Caco-2 (cell line): ENCODE data around the gene SGCD. TPM values are rescaled to one million over a fixed set of nuclear protein-coding genes. Genes with fewer than 3 reads are reported as not detected.

Experiments
- BruUV-seq: library from RNA; stranded (reverse); fragments of 400-500 nt; replicated peaks from 2 replicates; lab custom pipeline; 2021; lab: Mats Ljungman, UMichigan
- CTCF ChIA-PET: fragments of 300-600 bp; sonication (Branson Sonifier 250); formaldehyde crosslinking; loops from one replicate; lab custom pipeline; 2022; ENCODE audit warnings: antibody characterized with exemption; lab: Charles Lee
- POLR2A ChIA-PET: fragments of 300-600 bp; sonication (Branson Sonifier 250); formaldehyde crosslinking; loops from one replicate; lab custom pipeline; 2022; ENCODE audit warnings: antibody characterized with exemption; lab: Charles Lee
- DNase-seq, 2 experiments: peaks; one replicate each; pipeline versions ENCODE4 v3.0.0 to v3.0.0-alpha.2; 2020 to 2022
- H3K27me3 ChIP-seq: replicated peaks from 2 replicates; pipeline ENCODE4 v1.6.0; 2011; ENCODE audit warnings: low read length; ENCODE audit not compliant: control insufficient read depth, insufficient read depth
- H3K36me3 ChIP-seq: 2 replicates; pipeline ENCODE4 v1.5.1; 2011; ENCODE audit warnings: low read length; ENCODE audit not compliant: control insufficient read depth, insufficient read depth
- H3K4me1 ChIP-seq: fragments of 250-450 bp; sonication (Bioruptor Pico); 2 replicates; pipeline ENCODE4 v1.5.1; 2020; ENCODE audit warnings: mild to moderate bottlenecking
- H3K4me3 ChIP-seq: 2 replicates; pipeline ENCODE4 v1.5.1; 2011; ENCODE audit warnings: low read depth, mild to moderate bottlenecking, control low read depth, low read length
- H3K9me3 ChIP-seq: fragments of 250-450 bp; sonication (Bioruptor Pico); 2 replicates; pipeline ENCODE4 v1.5.1; 2020; ENCODE audit warnings: mild to moderate bottlenecking, moderate library complexity
- H3K27ac Mint-ChIP-seq: one replicate; pipeline ENCODE4 v1.8.0; 2022; ENCODE audit warnings: mixed read lengths; ENCODE audit not compliant: unreplicated experiment
- H3K27me3 Mint-ChIP-seq: one replicate; pipeline ENCODE4 v1.8.0; 2022; ENCODE audit warnings: mixed read lengths; ENCODE audit not compliant: insufficient read depth, unreplicated experiment
- H3K36me3 Mint-ChIP-seq: one replicate; pipeline ENCODE4 v1.8.0; 2022; ENCODE audit warnings: mild to moderate bottlenecking, mixed read lengths; ENCODE audit not compliant: insufficient read depth, unreplicated experiment
- H3K4me1 Mint-ChIP-seq: one replicate; pipeline ENCODE4 v1.8.0; 2022; ENCODE audit warnings: low read depth, mixed read lengths; ENCODE audit not compliant: unreplicated experiment
- H3K4me3 Mint-ChIP-seq: one replicate; pipeline ENCODE4 v1.8.0; 2022; ENCODE audit warnings: mild to moderate bottlenecking, moderate library complexity, mixed read lengths; ENCODE audit not compliant: unreplicated experiment
- H3K9me3 Mint-ChIP-seq: one replicate; pipeline ENCODE4 v1.8.0; 2022; ENCODE audit warnings: mixed read lengths; ENCODE audit not compliant: unreplicated experiment
- intact Hi-C: fragments of 100-400 bp; cut with micrococcal nuclease; formaldehyde crosslinking; loops from one replicate; pipeline ENCODE4 v1.10.0; 2022; ENCODE audit not compliant: unreplicated experiment
- total RNA-seq: library from RNA; stranded (reverse); gene quantifications from 2 replicates; pipeline ENCODE4 v1.2.3, GENCODE V29; 2022
- TF ChIP-seq, protein P1 (sequence below), 2 experiments: fragments of 200-600 bp in 1 of 2; IDR thresholded peaks; 1 replicate in 1 of 2; 2 replicates in 1 of 2; pipeline versions ENCODE4 v1.5.1 to v1.8.0; 2011 to 2022; ENCODE audit warnings: antibody characterized with exemption in 1 of 2, control low read depth in 1 of 2, inconsistent platforms in 1 of 2, low read depth in 1 of 2, low read length in 1 of 2, mild to moderate bottlenecking in 1 of 2, moderate library complexity in 1 of 2; ENCODE audit not compliant: insufficient read depth in 1 of 2, severe bottlenecking in 1 of 2, unreplicated experiment in 1 of 2

The SGCD gene
- total RNA-seq, 1 experiment from 2014 or later = 0.20 TPM

DNA sequence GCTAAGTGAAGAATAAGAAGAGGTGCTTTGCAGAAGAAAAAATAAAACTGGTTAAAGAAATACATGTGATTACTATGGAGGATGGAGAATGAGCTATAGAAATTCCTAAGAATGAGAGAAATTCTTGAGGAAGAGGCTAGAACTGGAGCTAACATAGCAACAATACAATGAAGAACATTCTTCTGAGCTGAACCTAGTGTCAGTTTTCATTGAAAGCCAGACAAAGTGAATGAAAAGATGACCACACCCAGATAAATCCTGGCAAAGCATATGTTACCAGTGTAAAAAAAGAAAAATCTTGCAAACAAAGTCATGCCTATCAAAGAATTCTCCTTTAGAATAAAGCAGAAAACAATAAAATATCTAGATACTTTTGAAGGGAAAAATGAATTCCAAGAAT is 39.6 kb downstream of the SGCD start:
- BruUV-seq = no TSS peak
- TF ChIP-seq, protein P1, sequence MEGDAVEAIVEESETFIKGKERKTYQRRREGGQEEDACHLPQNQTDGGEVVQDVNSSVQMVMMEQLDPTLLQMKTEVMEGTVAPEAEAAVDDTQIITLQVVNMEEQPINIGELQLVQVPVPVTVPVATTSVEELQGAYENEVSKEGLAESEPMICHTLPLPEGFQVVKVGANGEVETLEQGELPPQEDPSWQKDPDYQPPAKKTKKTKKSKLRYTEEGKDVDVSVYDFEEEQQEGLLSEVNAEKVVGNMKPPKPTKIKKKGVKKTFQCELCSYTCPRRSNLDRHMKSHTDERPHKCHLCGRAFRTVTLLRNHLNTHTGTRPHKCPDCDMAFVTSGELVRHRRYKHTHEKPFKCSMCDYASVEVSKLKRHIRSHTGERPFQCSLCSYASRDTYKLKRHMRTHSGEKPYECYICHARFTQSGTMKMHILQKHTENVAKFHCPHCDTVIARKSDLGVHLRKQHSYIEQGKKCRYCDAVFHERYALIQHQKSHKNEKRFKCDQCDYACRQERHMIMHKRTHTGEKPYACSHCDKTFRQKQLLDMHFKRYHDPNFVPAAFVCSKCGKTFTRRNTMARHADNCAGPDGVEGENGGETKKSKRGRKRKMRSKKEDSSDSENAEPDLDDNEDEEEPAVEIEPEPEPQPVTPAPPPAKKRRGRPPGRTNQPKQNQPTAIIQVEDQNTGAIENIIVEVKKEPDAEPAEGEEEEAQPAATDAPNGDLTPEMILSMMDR (IDR thresholded peaks at IDR 0.05; ENCODE audit: insufficient read depth in 1 of 2, low read depth in 1 of 2, low read length in 1 of 2, severe bottlenecking in 1 of 2, unreplicated experiment in 1 of 2) = no peak
- Mint-ChIP-seq H3K27me3 (no peaks in the 10 kb centered on the region), H3K36me3 (no peaks in the 10 kb centered on the region), H3K9me3 (no peaks in the 10 kb centered on the region), H3K4me1 (no peaks in the 10 kb centered on the region), H3K27ac (no peak overlapping the region), H3K4me3 (no peak overlapping the region)
- Histone ChIP-seq H3K36me3 (no peaks in the 10 kb centered on the region), H3K27me3 (no peaks in the 10 kb centered on the region), H3K9me3 (no peaks in the 10 kb centered on the region), H3K4me3 (no peak overlapping the region), H3K4me1 (no peaks in the 10 kb centered on the region)
- no peak for DNase-seq
- ChIA-PET POLR2A (no interaction called here), CTCF (no interaction called here)
- intact Hi-C loops = no loop called here

DNA sequence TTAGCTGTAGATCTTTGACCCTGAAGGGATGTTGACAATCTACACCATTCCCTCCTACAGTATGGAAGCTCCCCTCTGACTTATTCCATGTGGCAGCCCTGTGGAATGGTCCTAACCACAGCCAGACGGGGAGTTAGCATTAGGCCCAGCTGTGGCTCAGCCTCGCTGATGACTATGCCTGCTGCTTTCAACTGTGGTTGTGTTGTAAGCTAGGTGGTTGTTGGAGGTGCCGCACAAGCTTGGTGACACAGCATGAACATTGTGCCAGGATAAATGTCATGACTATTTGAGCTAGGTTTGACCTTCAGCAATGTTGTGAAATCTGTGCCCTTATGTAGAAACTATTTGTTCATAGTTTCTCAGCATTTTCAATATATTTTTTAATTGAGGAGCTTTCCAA is 40.6 kb downstream of the SGCD start:
- intact Hi-C loops = no loop called here
- H3K9me3 ChIP-seq = no peaks in the 10 kb centered on the region
- H3K36me3 ChIP-seq = no peaks in the 10 kb centered on the region
- Mint-ChIP-seq H3K27me3 (no peaks in the 10 kb centered on the region), H3K9me3 (no peaks in the 10 kb centered on the region), H3K36me3 (no peaks in the 10 kb centered on the region), H3K27ac (no peak overlapping the region), H3K4me3 (no peak overlapping the region), H3K4me1 (no peaks in the 10 kb centered on the region)
- no peaks in the 10 kb centered on the region for H3K27me3 ChIP-seq
- TF ChIP-seq, protein P1 (IDR thresholded peaks at IDR 0.05; ENCODE audit: insufficient read depth in 1 of 2, low read depth in 1 of 2, low read length in 1 of 2, severe bottlenecking in 1 of 2, unreplicated experiment in 1 of 2) = no peak
- POLR2A ChIA-PET = no interaction called here
- no TSS peak for BruUV-seq
- no peaks in the 10 kb centered on the region for H3K4me1 ChIP-seq
- H3K4me3 ChIP-seq = no peak overlapping the region
- CTCF ChIA-PET = no interaction called here
- DNase-seq = no peak

DNA sequence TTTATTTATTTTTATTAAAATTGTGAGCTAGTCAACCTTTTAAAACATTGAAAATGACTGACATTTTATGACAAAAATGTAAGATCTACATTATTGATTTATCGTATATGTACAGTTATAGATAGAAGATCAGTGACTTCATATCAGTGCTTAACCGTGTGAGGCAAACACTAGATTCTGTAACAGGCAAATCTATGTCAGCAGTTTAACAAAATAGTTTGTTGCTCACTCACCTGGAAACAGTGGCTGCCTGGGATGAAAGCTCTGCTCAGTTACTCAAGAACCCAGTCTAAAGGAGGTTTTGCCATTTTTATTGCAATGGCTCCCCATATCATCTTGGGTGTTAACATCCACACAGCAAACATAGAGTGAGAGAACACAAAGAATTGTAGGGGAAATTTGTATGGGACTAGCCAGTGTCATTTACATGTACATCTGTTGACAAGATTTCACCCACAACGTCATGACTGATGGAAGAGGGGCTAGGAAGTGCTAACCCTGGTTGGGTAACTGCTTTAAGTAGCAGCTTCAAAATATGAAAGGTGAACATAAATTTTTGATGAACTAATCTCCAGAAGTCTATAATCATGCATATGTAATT is 49.0 kb downstream of the SGCD start:
- POLR2A ChIA-PET = no interaction called here

More for the DNA sequence above, 49.0 kb downstream of the SGCD start:
- TF ChIP-seq, protein P1 (IDR thresholded peaks at IDR 0.05; ENCODE audit: insufficient read depth in 1 of 2, low read depth in 1 of 2, low read length in 1 of 2, severe bottlenecking in 1 of 2, unreplicated experiment in 1 of 2) = no peak
- BruUV-seq = no TSS peak
- no peak overlapping the region for H3K27ac Mint-ChIP-seq
- H3K36me3 Mint-ChIP-seq = no peaks in the 10 kb centered on the region
- Histone ChIP-seq H3K4me3 (no peak overlapping the region), H3K36me3 (no peaks in the 10 kb centered on the region), H3K9me3 (no peaks in the 10 kb centered on the region), H3K4me1 (no peaks in the 10 kb centered on the region), H3K27me3 (no peaks in the 10 kb centered on the region)
- CTCF ChIA-PET = no interaction called here
- no peaks in the 10 kb centered on the region for H3K9me3 Mint-ChIP-seq
- H3K27me3 Mint-ChIP-seq = no peaks in the 10 kb centered on the region
- intact Hi-C loops = no loop called here
- DNase-seq = no peak
- H3K4me3 Mint-ChIP-seq = no peak overlapping the region
- no peaks in the 10 kb centered on the region for H3K4me1 Mint-ChIP-seq
